Stimulated activated CD8-positive, alpha-beta memory T cell treated with anti-CD3 and anti-CD28 coated beads, Interleukin-15, amount 100 ng/mL, for 1 hour (primary cell): ENCODE data around the gene DEFB123.
"Not testable (repeated sequence)": the region's sequence is repeated elsewhere in the genome, so short reads cannot be mapped to it uniquely, and the experiment has no call there.

ENCODE experiments used
- DNase-seq: peaks from one replicate; pipeline ENCODE4 v3.0.0-alpha.2; 2020; ENCODE audit warnings: low read depth

DEFB123 gene

DNA sequence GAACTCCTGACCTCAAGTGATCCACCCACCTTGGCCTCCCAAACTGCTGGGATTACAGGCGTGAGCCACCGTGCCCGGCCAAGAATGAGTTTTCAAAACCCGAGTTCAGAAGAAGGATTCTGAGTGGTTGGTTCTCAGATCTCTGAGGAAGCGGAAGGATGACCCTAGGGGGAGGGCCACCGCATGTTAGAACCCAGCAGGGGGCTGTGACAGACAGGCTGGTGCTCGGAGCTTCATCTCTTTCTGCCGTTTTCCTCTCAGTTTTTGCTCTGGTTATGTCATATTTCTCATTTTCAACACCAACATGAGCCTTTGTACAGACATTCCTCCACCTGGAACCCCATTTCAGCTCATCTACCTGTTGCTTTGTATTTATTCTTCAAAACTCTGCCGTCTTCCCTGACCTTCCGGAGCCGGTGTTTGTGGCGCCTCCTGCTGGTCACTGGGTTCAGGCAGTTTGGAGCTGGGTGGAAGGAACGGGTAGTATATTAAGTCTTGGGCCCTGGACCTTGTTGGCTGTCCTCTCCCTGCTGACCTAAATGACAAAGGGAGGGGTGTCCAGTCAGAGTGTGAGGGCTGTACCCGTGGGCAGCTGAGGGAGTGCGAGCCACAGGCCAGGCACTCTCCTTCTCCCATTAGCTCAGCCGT, at the start of gene DEFB123:
Gene DEFB123, plus strand, starts transcription at position 621 of the 648 bp plus-strand sequence. CDS start 67 bp downstream, outside the sequence.
- no peak for DNase-seq

DNA sequence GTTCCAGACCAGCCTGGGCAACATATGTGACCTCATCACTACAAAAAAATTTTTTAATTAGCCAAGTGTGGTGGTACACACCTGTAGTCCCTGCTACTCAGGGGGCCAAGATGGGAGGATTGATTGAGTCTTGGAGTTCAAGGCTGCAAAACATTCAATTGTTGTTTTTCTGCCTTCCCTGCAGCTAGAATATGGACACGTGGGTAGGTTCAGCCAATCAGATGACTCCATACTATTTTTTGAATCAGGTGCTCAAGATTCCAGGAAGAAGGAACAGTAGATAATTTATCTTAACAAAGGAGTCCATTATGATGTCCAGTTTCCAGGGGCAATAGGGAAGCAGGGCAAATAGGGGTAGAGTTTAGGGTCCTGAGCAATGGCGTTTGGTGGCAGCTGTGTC, 47.6 kb upstream of the DEFB123 start:
- no peak for DNase-seq

GRCh38 chr20:31394900-31395299, 45.5 kb upstream of the DEFB123 start:
- no peak for DNase-seq

DNA sequence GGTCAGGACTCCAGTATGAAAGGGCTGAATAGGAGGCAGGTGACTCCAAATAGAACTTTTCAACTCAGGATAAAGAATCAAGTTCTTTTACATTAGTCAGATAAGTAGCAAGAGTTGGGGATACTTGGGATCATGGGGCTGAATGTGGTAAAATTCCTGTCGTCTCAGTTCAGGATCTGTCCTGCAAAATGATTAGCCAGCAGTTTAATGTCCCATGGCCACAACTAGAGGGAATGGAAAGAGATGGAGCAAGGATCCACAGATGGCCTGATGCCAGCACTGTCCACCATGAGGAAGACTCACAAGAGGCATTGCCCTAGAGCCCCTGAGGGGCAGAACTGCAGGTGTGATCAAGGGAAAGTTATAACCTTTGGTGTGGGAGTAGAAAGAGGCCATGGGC, 36.5 kb upstream of the DEFB123 start:
- DNase-seq = no peak

DNA sequence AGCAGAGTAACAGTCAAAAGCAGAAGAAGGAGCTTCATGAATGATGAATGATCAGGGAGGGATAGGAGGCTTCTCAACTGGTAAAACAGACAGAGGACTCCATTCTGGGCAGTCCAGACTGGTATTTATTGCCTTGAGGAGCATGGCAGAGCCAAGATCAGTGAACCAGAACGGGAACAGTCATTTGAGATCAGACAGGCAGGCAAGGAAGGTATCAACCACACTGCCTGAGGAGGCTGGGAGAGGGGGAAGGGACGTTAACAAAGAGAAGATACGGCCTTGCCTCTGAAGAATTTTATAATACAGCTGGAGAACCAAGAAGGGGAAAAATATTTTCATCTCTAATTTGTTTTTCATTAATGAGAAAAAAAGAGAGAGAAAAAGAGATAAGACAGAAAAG, 34.3 kb upstream of the DEFB123 start, which contains the start of gene DEFB121:
Gene DEFB121, minus strand, starts transcription at position 101 of the 400 bp plus-strand sequence. Its CDS starts 63 bp downstream, at position 38.
- no peak for DNase-seq

- DNase-seq = no peak
Observed at GRCh38 chr20:31410011-31410410, 30.4 kb upstream of the DEFB123 start.

- DNase-seq = no peak
Observed at GRCh38 chr20:31414381-31414780, 26.1 kb upstream of the DEFB123 start.

DNA sequence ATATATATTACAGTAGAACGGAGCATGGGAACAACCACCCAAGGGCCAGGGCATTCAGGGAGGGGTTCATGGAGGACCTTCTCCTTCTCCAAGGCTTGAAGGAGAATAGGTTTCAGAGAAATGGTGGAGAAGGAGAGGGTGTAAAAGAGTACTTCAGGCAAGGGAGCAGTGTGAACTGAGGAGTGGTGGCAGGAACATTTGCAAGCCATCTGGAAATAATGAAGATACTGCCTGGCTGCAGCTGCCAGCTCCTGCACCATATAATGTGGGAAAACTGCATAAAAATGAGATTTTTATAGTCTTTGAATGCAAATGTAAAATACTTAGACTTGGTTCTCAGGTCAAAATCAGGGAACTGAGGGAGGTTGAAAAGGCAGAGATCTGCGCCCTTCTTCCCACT, 24.8 kb upstream of the DEFB123 start:
- no peak for DNase-seq

- DNase-seq = no peak
Observed at GRCh38 chr20:31418307-31418706, 22.1 kb upstream of the DEFB123 start.

GRCh38 chr20:31425797-31426196, 14.6 kb upstream of the DEFB123 start:
- no peak for DNase-seq

DNA sequence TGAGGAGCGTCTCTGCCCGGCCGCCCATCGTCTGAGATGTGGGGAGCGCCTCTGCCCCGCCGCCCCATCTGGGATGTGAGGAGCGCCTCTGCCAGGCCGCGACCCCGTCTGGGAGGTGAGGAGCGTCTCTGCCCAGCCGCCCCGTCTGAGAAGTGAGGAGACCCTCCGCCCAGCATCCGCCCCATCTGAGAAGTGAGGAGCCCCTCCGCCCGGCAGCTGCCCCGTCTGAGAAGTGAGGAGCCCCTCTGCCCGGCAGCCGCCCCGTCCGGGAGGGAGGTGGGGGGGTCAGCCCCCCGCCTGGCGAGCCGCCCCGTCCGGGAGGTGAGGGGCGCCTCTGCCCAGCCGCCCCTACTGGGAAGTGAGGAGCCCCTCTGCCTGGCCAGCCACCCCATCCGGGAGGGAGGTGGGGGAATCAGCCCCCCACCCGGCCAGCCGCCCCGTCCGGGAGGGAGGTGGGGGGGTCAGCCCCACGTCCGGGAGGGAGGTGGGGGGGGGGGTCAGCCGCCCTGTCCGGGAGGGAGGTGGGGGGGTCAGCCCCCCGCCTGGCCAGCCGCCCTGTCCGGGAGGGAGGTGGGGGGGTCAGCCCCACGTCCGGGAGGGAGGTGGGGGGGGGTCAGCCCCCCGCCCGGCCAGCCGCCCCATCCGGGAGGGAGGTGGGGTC, 13.4 kb upstream of the DEFB123 start:
- not testable (repeated sequence) for DNase-seq

- not testable (repeated sequence) for DNase-seq
Observed at GRCh38 chr20:31427576-31427975, 12.9 kb upstream of the DEFB123 start.

DNA sequence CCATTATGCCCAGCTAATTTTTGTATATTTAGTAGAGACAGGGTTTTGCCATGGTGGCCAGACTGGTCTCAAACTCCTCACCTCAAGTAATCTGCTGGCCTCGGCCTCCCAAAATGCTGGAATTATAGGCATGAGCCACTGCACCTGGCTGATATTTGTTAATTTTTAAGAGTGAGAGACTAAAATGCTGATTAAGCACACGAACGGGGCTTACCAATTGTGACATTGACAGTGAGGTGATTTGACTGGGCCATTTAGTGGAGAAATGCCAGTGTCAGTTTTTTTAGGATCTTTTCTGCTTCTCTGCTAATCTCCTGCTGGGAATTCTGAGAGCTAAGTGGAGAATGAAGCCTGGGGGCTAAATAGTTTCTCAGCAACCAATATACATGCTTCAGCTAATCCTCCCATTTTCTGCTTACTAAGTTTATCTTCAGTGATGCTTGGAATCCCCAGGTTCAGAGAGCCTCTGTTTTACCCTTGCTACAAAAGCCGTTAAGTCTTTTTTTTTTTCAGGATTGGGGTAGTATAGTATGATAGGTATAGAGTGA, 9.8 kb upstream of the DEFB123 start:
- DNase-seq = no peak

GRCh38 chr20:31446084-31446819, 5.8 kb downstream of the DEFB123 start:
- DNase-seq = no peak

GRCh38 chr20:31449511-31450414, 9.3 kb downstream of the DEFB123 start:
- DNase-seq = no peak

DNA sequence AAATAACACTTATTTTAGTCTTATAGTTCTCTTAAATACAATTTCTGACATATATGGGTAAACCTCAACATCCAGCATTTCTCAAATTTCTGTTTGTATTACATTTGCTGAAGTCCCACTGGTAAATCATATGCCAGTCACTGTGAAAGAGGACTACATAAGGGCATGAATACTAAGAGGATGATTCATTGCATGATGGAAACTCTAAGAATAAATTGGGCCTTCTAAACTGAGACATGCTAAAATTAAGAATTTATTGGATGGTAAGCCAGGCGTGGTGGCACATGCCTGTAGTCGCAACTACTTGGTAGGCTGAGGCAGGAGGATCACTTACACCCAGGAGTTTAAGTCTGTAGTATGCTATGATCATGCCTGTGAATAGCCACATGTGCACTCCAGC, 12.1 kb downstream of the DEFB123 start:
- no peak for DNase-seq

GRCh38 chr20:31454361-31454760, 13.9 kb downstream of the DEFB123 start:
- no peak for DNase-seq

GRCh38 chr20:31470946-31471345, 30.5 kb downstream of the DEFB123 start:
- not testable (repeated sequence) for DNase-seq

- DNase-seq = no peak
Observed at GRCh38 chr20:31472395-31473330, 32.2 kb downstream of the DEFB123 start.

DNA sequence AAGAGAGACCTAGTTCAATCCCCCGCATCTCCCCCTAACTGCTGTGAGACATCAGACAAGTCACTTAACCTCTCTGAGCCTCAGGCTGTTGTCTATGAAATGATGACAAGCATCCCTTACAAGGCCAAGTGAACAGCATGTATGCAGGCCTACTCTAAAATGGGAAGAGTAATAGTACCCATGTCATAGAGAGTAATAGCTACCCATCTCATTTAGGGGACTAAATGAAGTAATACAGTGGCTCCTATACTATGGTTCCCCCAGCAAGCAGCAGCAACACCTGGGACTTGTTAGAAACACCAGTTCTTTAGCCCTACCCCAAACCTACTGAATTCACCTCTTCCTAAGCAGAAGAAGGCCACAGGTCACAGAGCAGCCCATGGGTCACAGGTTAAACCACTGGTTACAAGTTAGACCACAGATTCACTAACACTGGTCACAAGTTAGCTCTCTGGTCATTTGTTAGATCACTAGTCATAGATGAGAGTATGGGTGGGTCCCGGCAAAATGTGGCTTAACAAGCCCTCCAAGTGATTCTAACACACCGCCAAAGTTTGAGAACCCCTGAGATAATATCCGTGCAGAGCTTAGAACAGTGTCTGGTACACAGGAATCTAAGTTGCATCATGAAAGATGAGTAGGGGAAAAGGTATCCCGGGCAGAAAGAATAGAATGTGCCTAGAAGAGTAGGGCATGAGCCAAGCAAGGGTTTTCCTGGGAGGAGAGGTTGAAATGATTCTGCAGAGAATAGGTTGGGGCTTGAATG, 33.1 kb downstream of the DEFB123 start:
- no peak for DNase-seq
